ENCODE results near the gene CAMP.

The CAMP gene

DNA sequence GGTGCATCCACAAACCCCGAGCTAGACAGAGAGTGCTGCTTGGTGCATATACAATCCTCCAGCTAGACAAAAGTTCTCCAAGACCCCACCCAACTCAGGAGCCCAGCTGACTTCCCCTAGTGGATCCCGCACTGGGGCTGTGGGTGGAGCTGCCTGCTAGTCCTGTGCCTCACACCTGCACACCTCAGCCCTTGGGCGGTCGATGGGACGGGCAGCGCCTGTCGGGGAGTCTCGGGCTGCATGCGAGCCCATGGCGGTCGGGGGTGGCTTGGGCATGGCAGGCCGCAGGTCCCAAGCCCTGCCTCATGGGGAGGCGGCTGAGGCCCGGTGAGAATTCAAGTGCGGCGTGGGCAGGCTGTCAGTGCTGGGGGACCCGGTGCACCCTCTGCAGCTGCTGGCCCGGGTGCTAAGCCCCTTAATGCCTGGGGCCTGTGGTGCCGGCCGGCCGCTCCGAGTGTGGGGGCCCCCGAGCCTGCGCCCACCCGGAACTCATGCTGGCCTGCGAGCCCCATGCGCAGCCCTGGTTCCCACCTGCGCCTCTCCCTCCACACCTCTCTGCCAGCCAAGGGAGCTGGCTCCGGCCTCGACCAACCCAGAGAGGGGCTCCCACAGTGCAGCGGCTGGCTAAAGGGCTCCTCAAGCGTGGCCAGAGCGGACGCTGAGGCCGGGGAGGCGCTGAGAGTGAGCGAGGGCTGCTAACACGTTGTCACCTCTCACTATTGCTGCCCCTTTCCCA lies 48.6 kb downstream of the CAMP start:
- no peak for TF ChIP-seq Cebpa-rat (IDR thresholded peaks at IDR 0.05)
- Histone ChIP-seq H3K4me1 (peaks cover 8% of the 10 kb centered on the region), H4K20me1 (no peaks in the 10 kb centered on the region), H3K4me3 (no peak overlapping the region), H3K4me2 (no peak overlapping the region), H3K9ac (no peak overlapping the region), H3K36me3 (peaks cover 50% of the 10 kb centered on the region), H3K9me3 (peaks cover 6% of the 10 kb centered on the region), H3K27ac (no peak overlapping the region), H3K27me3 (no peaks in the 10 kb centered on the region)

DNA sequence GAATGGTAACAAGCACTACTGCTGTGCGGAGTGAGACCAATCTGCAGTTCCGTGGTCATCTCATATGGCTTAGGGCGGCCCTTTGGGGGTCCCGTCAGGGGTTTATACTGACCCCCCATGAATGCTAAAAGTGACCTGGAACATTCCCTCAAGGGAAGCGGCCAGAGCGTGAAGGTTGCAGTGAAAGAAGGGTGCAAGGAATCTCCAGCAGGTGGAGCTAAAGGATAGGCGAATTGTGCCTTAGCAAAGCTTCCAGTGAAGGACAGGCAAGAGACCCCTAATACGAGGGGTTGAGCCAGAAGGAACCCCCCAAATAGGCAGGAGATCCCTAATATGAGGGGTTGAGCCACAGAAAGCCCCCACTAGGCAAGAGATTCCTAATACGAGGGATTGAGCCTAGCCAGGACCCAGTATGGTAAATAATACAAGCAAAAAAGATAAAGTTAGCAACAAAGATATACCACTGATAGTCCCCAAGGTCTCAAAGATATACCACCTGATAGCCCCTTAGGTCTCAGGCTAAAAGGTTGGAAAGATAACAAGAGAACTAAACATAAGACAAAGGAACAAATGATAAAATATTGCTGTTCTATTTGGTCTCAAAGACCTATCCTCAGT lies 50.4 kb downstream of the CAMP start:
- H3K9me3 ChIP-seq: peaks cover 6% of the 10 kb centered on the region
- peaks cover 33% of the 10 kb centered on the region for H3K36me3 ChIP-seq
- no peak for TF ChIP-seq Cebpa-rat (IDR thresholded peaks at IDR 0.05)
- H3K4me3 ChIP-seq: no peak overlapping the region
- no peaks in the 10 kb centered on the region for H4K20me1 ChIP-seq
- no peak overlapping the region for H3K9ac ChIP-seq
- H3K4me1 ChIP-seq: peaks cover 8% of the 10 kb centered on the region
- no peak overlapping the region for H3K4me2 ChIP-seq
- H3K27ac ChIP-seq: no peak overlapping the region
- H3K27me3 ChIP-seq: no peaks in the 10 kb centered on the region

DNA sequence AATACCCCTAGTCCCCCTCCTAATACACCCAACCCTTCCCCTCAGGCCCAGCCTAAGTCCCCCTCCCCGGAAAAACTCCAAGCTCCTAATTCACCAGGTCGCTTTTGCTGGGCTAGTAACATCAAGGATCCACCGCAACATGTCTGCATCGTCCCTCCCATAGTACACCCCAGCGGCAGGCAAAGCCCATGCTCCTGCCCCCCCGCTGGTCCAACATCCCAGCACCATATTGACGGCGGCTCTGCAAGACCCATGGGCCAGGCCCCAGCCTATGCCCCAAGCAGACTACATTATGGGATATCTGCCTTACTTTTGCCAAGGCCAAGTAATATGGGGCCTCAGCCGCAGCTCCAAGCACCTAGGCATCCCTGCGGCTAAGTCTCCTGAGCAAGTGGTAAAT lies 51.2 kb downstream of the CAMP start:
- Histone ChIP-seq H4K20me1 (no peaks in the 10 kb centered on the region), H3K4me3 (no peak overlapping the region), H3K36me3 (peaks cover 26% of the 10 kb centered on the region), H3K9ac (no peak overlapping the region), H3K4me2 (no peak overlapping the region), H3K27me3 (no peaks in the 10 kb centered on the region), H3K4me1 (peaks cover 8% of the 10 kb centered on the region), H3K9me3 (peaks cover 6% of the 10 kb centered on the region), H3K27ac (no peak overlapping the region)
- TF ChIP-seq Cebpa-rat (IDR thresholded peaks at IDR 0.05): no peak

Data from BLaER1 (cell line).